Measurements from ENCODE around the gene ALKBH2. TPM values are rescaled to one million over a fixed set of nuclear protein-coding genes. Genes with fewer than 3 reads are reported as not detected.
"Not testable (repeated sequence)": the region's sequence is repeated elsewhere in the genome, so short reads cannot be mapped to it uniquely, and the experiment has no call there.

Gene ALKBH2
- total RNA-seq, 1 experiment from 2014 or later, result 27.8 TPM

- Histone ChIP-seq H3K27ac (no peak overlapping the region), H3K9me3 (replicated peaks) (no peaks in the 10 kb centered on the region), H3K36me3 (no peaks in the 10 kb centered on the region), H3K4me1 (no peaks in the 10 kb centered on the region), H3K4me3 (no peak overlapping the region), H3K27me3 (no peaks in the 10 kb centered on the region)
- DNase-seq, result no peak
Measured at GRCh38 chr12:109065853-109066193, 27.4 kb downstream of the ALKBH2 start.

- Histone ChIP-seq H3K9me3 (replicated peaks) (no peaks in the 10 kb centered on the region), H3K27ac (no peak overlapping the region), H3K27me3 (no peaks in the 10 kb centered on the region), H3K4me1 (no peaks in the 10 kb centered on the region), H3K4me3 (no peak overlapping the region), H3K36me3 (no peaks in the 10 kb centered on the region)
- DNase-seq, result peak in 1 of 2 experiments; percentile 9
Measured at GRCh38 chr12:109065154-109065852, 28.0 kb downstream of the ALKBH2 start.

- Histone ChIP-seq H3K9me3 (replicated peaks) (no peaks in the 10 kb centered on the region), H3K4me1 (no peaks in the 10 kb centered on the region), H3K36me3 (no peaks in the 10 kb centered on the region), H3K27me3 (no peaks in the 10 kb centered on the region), H3K4me3 (no peak overlapping the region), H3K27ac (no peak overlapping the region)
- DNase-seq, result no peak
Measured at GRCh38 chr12:109064143-109064542, 29.1 kb downstream of the ALKBH2 start.

GRCh38 chr12:109058773-109059172, 34.5 kb downstream of the ALKBH2 start:
- Histone ChIP-seq H3K27ac (no peak overlapping the region), H3K27me3 (no peaks in the 10 kb centered on the region), H3K9me3 (replicated peaks) (no peaks in the 10 kb centered on the region), H3K4me1 (no peaks in the 10 kb centered on the region), H3K36me3 (no peaks in the 10 kb centered on the region; the same call in 1 of the 2 replicates), H3K4me3 (no peak overlapping the region)
- DNase-seq, result no peak

- Histone ChIP-seq H3K27ac (no peak overlapping the region), H3K9me3 (replicated peaks) (no peaks in the 10 kb centered on the region), H3K4me1 (no peaks in the 10 kb centered on the region; the same call in 1 of the 2 replicates), H3K4me3 (no peak overlapping the region), H3K27me3 (no peaks in the 10 kb centered on the region), H3K36me3 (no peaks in the 10 kb centered on the region; the same call in 1 of the 2 replicates)
- no peak for DNase-seq
Measured at GRCh38 chr12:109057376-109057775, 35.9 kb downstream of the ALKBH2 start.

- no peak for DNase-seq
Measured at GRCh38 chr12:109056891-109057290, 36.4 kb downstream of the ALKBH2 start.

GRCh38 chr12:109054520-109054919, 38.8 kb downstream of the ALKBH2 start:
- H3K4me3 ChIP-seq, result no peak overlapping the region
- H3K9me3 ChIP-seq (replicated peaks), result no peaks in the 10 kb centered on the region
- no peaks in the 10 kb centered on the region for H3K27me3 ChIP-seq
- no peak overlapping the region for H3K27ac ChIP-seq
- no peaks in the 10 kb centered on the region; the same call in 1 of the 2 replicates for H3K36me3 ChIP-seq
- no peaks in the 10 kb centered on the region; the same call in 1 of the 2 replicates for H3K4me1 ChIP-seq
- DNase-seq, result no peak

More at GRCh38 chr12:109056891-109057290, 36.4 kb downstream of the ALKBH2 start:
- Histone ChIP-seq H3K4me1 (no peaks in the 10 kb centered on the region; the same call in 1 of the 2 replicates), H3K27me3 (no peaks in the 10 kb centered on the region), H3K27ac (no peak overlapping the region), H3K36me3 (no peaks in the 10 kb centered on the region; the same call in 1 of the 2 replicates), H3K4me3 (no peak overlapping the region), H3K9me3 (replicated peaks) (no peaks in the 10 kb centered on the region)

GRCh38 chr12:109054124-109054513, 39.2 kb downstream of the ALKBH2 start:
- not testable (repeated sequence) for H3K4me1 ChIP-seq; H3K27me3 ChIP-seq; H3K4me3 ChIP-seq; DNase-seq; H3K36me3 ChIP-seq; H3K27ac ChIP-seq; H3K9me3 ChIP-seq (replicated peaks)

GRCh38 chr12:109053382-109054123, 39.7 kb downstream of the ALKBH2 start:
- DNase-seq, result no peak
- Histone ChIP-seq H3K27ac (no peak overlapping the region), H3K4me3 (peak overlapping the region; percentile 84), H3K36me3 (no peaks in the 10 kb centered on the region; the same call in 1 of the 2 replicates), H3K9me3 (replicated peaks) (no peaks in the 10 kb centered on the region), H3K4me1 (no peaks in the 10 kb centered on the region; the same call in 1 of the 2 replicates), H3K27me3 (no peaks in the 10 kb centered on the region)

- no peaks in the 10 kb centered on the region; the same call in 1 of the 2 replicates for H3K4me1 ChIP-seq
- no peaks in the 10 kb centered on the region for H3K9me3 ChIP-seq (replicated peaks)
- peak; percentile 78 to 85 for DNase-seq
- H3K36me3 ChIP-seq, result no peaks in the 10 kb centered on the region; the same call in 1 of the 2 replicates
- peak within 1 kb of the TSS; percentile 84 for H3K4me3 ChIP-seq
- peak within 1 kb of the TSS; percentile 33; the same call in 1 of the 2 replicates for H3K27ac ChIP-seq
- H3K27me3 ChIP-seq, result no peaks in the 10 kb centered on the region
Measured at GRCh38 chr12:109052414-109053323, 40.6 kb downstream of the ALKBH2 start, which contains the start of gene USP30. USP30 (plus strand) TSS chr12:109052576; CDS start chr12:109052679, 103 bp downstream.

- Histone ChIP-seq H3K27ac (no peak overlapping the region), H3K36me3 (no peaks in the 10 kb centered on the region), H3K9me3 (replicated peaks) (no peaks in the 10 kb centered on the region), H3K4me3 (peak overlapping the region; percentile 84), H3K27me3 (no peaks in the 10 kb centered on the region), H3K4me1 (no peaks in the 10 kb centered on the region; the same call in 1 of the 2 replicates)
- no peak for DNase-seq
Measured at GRCh38 chr12:109052097-109052413, 41.2 kb downstream of the ALKBH2 start.

GRCh38 chr12:109049794-109050193, 43.5 kb downstream of the ALKBH2 start:
- H3K4me3 ChIP-seq; H3K9me3 ChIP-seq (replicated peaks); H3K27ac ChIP-seq; H3K36me3 ChIP-seq; H3K27me3 ChIP-seq; DNase-seq; H3K4me1 ChIP-seq: not testable (repeated sequence)

- not testable (repeated sequence) for H3K9me3 ChIP-seq (replicated peaks); H3K27ac ChIP-seq; H3K27me3 ChIP-seq; H3K4me3 ChIP-seq; H3K36me3 ChIP-seq; H3K4me1 ChIP-seq; DNase-seq
Measured at GRCh38 chr12:109048706-109049105, 44.6 kb downstream of the ALKBH2 start.

- DNase-seq, result no peak
- Histone ChIP-seq H3K36me3 (no peaks in the 10 kb centered on the region), H3K9me3 (replicated peaks) (no peaks in the 10 kb centered on the region), H3K27me3 (peaks cover 3% of the 10 kb centered on the region; the same call in 1 of the 2 replicates), H3K27ac (no peak overlapping the region), H3K4me1 (no peaks in the 10 kb centered on the region), H3K4me3 (no peak overlapping the region)
Measured at GRCh38 chr12:109047081-109047805, 46.0 kb downstream of the ALKBH2 start.
